GM23338 (cell line): Measurements from ENCODE around the gene GTF3C5.

ENCODE experiments used
- CREB1 ChIP-seq: fragments of 250-450 bp; sonication (Bioruptor Pico); IDR thresholded peaks from 2 replicates; pipeline ENCODE4 v1.5.0; 2020; ENCODE audit warnings: low read depth, mild to moderate bottlenecking, moderate library complexity
- CTCF ChIP-seq, 2 experiments: fragments of 200-600 bp in 1 of 2; sonication (generic) in 1 of 2; conservative IDR thresholded peaks; 2 replicates each; pipeline versions ENCODE4 v1.5.1 to v1.6.1; 2016 to 2017; ENCODE audit warnings: antibody characterized with exemption in 2 of 2, low read depth in 2 of 2, mild to moderate bottlenecking in 2 of 2, moderate library complexity in 1 of 2
- EZH2 ChIP-seq: fragments of 200-600 bp; sonication (generic); IDR thresholded peaks from one replicate; pipeline ENCODE4 v1.8.0; 2017; ENCODE audit warnings: antibody characterized with exemption, mild to moderate bottlenecking, low read depth; ENCODE audit not compliant: unreplicated experiment
- EZH2phosphoT487 ChIP-seq: fragments of 200-600 bp; sonication (generic); IDR thresholded peaks from one replicate; pipeline ENCODE4 v1.8.1; 2018; ENCODE audit warnings: antibody characterized with exemption; ENCODE audit not compliant: unreplicated experiment
- POLR2AphosphoS5 ChIP-seq: IDR thresholded peaks from 2 replicates; pipeline ENCODE4 v1.6.1; 2016; ENCODE audit warnings: antibody characterized with exemption, low read depth
- REST ChIP-seq: IDR thresholded peaks from one replicate; pipeline ENCODE4 v1.6.1; 2018; ENCODE audit warnings: antibody characterized with exemption; ENCODE audit not compliant: unreplicated experiment
- STAT1 ChIP-seq: IDR thresholded peaks from one replicate; pipeline ENCODE4 v1.6.1; 2016; ENCODE audit warnings: antibody characterized with exemption; ENCODE audit not compliant: unreplicated experiment

DNA sequence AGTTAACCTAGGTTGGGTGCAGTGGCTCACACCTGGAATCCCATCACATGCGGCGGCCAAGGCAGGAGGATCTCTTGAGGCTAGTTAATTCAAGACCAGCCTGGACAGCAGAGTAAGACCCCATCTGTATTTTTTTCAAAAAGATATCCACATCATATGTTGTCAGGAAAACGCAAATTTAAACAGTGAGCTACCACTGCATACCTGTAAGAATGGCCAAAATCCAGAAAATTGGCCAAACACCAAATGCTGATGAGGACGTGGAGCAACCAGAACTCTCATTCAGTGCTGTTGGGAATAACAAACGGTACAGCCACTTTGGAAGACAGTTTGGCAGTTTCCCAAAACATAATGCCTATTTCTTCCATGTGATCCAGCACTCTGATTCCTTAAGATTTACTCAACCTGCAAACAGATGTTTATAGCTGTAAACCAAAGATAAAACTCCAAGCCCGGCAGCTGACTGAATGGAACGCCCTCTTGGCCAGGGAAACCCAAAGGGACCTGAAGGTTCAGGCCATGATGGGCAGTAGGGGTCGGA is 43.4 kb downstream of the GTF3C5 start:
- TF ChIP-seq CTCF (conservative IDR thresholded peaks at IDR 0.05; ENCODE audit: low read depth in 2 of 2) (no peak), EZH2phosphoT487 (no peak), POLR2AphosphoS5 (no peak), REST (no peak), EZH2 (no peak), STAT1 (no peak), CREB1 (CRISPR knock-in tag) (no peak)
